ENCODE measurements around the gene PLEKHG3.

DNA sequence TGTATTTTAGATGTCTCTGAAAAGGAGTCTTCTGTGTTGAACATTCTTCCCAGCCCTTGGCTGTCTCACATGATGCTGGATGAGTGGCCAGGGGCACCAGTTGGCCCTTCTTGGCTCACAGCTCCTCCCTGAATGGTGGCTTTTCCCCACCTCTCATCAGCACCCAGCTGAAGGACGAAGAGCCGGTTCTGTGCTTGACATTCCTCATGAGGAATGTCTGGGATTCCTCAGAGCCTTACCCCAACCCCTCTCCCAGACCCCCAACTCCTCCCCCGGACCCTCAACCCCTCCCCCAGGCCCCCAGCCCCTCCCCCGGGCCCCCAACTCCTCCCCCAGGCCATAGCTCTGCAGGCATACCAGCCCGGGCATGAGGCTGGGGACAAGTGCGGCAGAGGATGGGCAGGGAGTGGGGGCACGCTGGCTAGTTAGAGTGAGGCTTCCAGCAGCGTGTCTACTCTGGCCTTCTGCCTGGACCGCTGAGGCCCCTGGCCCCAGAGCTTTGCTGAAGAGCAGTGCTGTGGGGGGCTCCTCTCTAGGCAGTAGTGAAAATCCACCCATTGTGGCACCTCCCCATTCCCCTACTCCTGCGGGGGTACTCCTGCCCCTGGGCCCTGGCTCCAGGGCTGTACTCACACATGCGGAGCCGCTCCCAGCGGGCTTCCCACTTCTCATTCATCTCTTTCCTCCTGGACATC is 64.3 kb downstream of the PLEKHG3 start:
- TF ChIP-seq, protein P1, sequence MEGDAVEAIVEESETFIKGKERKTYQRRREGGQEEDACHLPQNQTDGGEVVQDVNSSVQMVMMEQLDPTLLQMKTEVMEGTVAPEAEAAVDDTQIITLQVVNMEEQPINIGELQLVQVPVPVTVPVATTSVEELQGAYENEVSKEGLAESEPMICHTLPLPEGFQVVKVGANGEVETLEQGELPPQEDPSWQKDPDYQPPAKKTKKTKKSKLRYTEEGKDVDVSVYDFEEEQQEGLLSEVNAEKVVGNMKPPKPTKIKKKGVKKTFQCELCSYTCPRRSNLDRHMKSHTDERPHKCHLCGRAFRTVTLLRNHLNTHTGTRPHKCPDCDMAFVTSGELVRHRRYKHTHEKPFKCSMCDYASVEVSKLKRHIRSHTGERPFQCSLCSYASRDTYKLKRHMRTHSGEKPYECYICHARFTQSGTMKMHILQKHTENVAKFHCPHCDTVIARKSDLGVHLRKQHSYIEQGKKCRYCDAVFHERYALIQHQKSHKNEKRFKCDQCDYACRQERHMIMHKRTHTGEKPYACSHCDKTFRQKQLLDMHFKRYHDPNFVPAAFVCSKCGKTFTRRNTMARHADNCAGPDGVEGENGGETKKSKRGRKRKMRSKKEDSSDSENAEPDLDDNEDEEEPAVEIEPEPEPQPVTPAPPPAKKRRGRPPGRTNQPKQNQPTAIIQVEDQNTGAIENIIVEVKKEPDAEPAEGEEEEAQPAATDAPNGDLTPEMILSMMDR (conservative IDR thresholded peaks at IDR 0.05) = no peak
- TF ChIP-seq EZH2 (IDR thresholded peaks at IDR 0.05; ENCODE audit: low read depth) = no peak
